Activated CD8-positive, alpha-beta memory T cell treated with anti-CD3 and anti-CD28 coated beads, Interleukin-2, amount 50 U/mL, for 24 hours (primary cell): ENCODE data around the gene GPR75.

Experiments used
- DNase-seq: peaks from one replicate; pipeline ENCODE4 v3.0.0-alpha.2; 2020; ENCODE audit errors: extremely low read depth

The GPR75 gene

DNA sequence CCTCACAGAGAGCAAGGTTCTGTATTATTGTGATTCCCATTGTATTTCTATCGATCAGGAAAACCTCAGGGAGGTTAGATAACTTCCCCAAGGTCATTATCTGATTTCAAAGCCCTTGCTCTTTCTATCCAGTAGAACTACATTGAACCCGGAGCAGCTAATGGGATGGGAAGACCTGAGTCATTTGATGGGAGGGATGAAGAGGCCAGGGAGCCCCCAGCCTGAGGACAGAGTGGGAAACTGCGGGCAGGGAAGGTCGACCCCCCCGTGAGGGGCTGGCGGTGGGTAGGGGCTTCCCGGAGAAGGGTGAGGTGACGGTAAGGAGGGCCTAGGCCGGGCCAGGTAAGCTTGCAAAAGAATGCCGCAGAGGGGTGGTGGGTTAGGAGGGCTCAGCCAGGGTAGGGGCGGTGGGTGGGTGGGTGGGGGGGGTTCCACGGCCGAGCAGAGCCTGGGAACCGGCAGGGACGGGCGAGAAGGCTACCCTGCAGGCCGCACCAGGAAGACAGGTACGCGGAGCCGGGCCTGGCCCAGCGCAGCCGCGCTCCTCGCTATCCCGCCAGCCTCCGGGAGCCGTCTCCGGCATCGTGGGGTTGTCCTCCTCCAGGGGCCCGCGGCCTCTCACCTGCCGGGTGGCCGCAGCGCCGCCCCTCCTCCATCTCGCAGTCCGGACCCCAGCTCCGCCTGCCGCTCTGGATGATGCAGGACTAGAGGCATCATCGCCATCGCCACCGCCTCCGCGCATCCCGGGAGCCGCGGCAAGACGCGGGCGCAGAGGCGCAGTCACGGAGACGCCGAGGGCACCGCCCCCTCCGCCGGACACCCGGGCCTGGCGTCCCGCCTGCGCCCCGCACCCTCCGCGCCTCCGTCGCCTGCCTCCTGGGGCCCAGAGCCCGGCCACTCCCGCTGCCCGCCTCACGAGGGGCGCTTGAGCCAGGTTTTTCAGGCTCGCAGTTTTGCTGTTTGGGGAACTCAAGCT lies at the start of gene GPR75:
TSS of gene GPR75 (minus strand) at position 762 of the 976 bp plus-strand sequence. CDS start 5,211 bp downstream, outside the sequence.
- no peak for DNase-seq

DNA sequence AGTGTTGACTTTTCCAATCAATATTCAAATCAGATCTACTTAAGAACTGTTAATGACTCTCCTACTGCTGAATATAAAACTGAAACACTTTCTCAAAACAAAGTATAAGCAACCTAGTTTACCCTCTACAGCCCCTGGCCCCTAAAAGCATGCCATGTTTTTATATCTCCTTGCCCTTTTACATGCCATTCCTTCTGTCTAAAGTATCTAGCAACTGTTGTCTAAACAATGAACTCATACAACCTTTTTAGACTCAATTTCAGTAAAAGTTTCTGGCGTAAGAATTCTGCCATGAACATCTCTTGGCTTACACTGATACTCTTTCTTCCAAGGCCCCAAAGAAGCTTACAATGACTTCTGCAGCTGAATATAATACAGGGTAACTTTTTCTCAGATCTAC lies 47.8 kb upstream of the GPR75 start:
- DNase-seq = no peak

DNA sequence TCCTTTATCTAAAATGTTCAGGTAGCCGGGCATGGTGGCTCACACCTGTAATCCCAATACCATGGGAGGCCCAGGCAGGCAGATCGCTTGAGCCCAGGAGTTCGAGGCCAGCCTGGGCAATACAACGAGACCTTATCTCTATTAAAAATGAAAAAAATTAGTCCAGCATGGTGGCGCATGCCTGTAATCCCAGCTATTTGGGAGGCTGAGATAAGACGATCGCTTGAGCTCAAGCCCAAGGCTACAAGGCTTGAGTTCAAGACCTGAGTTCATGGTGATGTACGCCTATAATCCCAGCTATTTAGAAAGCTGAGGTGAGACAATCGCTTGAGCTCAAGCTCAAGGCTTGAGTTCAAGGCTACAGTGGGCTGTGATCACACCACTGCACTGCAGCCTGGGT lies 45.6 kb upstream of the GPR75 start:
- DNase-seq = no peak

DNA sequence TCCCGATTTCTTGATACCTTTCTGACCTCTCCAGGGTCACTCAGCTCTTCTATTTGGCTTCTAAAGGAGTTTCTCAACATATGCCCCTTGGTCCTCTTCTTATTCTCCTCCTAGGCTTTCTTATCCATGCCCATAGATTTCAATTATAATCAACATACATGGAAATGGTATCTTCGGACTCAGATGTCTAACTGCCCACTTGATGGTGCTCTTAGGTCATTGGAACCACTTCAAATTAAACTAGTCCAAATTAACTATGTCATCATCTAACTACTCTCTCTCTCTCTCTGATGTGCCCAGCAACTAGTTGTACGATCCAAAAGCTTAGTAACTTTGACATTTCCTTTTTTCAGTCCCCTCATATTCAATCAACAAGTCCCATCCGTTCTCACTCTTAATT lies 43.2 kb upstream of the GPR75 start:
- no peak for DNase-seq

DNA sequence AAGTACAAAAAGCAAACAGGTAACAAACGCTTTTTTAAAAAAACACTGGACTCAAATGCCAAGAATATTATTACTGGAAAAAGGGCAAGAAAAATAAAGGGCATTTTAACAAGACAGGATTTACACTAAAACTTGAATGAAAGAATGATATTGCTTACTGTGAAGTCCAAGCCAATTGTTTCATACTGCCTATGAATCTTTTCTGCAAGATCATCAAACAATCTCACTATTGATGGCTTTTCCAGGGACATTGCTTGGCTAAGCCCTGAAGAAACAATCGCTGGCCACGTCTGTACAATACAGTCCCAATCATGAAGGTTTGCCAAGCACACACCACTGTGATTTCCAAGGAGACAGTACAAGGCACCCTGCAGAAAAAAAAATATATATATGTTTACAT lies 41.4 kb upstream of the GPR75 start:
- no peak for DNase-seq

DNA sequence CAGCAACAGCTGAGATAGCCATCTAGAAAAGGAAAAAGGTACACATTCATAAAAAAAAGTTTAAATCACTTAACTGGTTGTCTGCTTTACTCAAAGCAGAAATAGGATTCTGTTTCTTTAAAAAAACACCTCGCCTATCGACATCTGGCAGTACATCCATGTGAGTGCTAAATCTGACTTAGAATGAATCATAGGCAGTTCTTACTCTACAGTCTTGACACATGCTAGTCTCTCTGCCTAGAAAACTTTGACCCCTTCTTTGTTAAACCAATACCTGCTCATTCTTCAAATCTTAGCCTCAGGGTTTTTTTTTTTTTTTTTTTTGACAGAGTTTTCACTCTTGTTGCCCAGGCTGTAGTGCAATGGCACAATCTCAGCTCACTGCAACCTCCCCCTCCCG lies 37.1 kb upstream of the GPR75 start:
- DNase-seq = no peak

DNA sequence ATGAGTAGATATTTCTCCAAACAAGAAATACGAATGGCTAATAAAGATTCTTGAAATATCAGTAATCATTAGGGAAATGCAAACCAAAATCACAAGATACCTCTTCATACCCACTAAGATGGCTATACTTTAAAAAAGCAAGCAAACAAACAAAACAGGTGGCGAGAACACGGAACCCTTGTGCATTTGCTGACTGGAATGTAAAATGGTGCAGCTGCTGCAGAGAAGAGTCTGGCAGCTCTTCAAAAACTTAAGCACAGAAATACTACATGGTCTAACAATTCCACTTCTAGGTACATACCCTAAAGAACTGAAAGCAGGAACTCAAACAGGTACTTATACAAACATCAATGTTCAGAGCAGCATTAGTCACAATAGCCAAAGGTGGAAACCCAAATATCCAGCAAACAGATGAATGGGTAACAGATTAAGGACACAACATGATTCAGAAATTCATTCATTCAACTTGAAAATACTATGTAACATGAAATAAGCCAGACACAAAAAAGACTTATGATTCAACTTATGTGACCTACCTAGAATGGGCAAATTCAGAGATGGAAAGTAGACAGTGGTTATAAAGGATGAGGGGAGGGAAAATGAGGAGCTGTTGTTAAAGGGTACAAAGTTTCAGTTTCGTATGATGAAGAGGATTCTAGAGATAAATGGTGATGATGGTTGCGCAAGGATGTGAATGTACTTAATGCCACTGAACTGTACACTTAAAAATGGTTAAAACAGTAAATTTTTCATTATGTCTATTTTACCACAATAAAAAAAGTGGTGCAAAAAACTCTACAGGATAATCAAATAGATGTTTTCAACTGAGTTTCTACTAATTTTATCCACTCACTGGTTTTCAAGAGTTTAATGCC lies 26.9 kb upstream of the GPR75 start:
- no peak for DNase-seq

DNA sequence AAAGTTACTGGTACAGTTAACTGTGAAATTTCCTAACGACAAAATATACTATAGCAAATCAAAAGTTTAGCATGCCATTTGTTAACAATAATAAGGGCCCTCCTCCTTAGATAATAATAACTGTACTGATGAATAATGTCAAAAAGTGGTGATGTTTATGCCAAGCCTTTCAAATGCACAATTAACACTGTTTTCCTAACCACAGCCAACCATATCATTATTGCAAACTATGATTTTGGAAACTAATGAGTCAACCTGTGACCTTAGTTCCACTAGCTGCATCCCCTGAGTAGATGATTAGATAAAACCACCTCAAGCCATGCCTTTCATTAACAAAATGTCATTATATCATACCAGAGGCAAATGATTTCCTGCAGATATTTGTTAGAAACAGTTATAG lies 25.1 kb upstream of the GPR75 start:
- no peak for DNase-seq

DNA sequence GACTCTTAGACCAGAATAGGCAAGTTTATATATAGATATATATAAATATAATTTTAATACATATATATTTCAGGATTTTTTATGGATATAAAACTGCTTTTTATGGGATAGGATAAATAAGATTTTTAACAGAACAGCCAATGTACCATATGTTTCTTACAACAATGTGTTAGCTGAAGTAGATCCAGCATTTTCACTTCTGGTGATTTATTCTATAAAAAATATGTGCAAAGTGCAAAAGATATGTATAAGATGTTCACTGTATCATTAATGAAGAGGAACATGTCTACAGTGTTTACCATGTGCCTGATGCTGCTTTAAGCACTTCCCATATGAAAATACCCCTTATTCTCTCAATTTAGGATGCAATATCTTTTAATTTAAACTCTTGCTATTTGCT lies 22.2 kb upstream of the GPR75 start:
- no peak for DNase-seq

DNA sequence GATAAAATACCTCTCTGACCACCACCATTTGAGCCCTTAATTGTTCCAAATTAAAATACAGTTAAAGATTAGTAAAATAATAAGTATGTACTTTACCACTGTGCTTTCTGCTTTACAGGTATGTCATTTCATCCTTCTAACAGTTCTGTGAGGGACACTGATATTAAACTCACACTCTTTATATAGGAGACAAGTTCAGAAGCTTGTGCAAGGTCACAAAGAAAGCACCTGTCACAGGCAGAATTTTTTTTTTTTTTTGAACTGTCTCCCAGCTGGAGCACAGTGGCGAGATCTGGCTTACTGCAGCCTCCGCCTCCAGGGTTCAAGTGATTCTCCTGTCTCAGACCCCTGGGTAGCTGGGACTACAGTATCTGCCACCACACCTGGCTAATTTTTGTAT lies 21.6 kb upstream of the GPR75 start:
- DNase-seq = no peak

DNA sequence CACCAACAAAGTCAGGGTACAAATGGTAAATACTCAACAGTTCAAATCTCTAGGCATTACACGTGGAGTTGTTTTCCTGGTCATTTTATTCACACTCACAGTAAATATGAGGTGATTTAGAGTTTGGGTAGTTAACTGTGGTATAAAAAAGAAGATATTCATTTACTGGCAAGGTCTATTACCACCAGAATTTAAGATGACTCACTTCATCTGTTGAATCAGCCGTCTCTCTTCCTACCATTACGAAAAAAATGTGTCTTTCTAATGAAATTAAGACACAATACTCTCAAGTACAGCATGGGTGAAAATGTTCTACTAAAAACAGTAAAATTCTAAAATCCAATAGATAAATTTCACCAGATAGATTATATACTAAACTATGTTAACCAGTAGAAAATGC lies 21.0 kb upstream of the GPR75 start:
- no peak for DNase-seq

DNA sequence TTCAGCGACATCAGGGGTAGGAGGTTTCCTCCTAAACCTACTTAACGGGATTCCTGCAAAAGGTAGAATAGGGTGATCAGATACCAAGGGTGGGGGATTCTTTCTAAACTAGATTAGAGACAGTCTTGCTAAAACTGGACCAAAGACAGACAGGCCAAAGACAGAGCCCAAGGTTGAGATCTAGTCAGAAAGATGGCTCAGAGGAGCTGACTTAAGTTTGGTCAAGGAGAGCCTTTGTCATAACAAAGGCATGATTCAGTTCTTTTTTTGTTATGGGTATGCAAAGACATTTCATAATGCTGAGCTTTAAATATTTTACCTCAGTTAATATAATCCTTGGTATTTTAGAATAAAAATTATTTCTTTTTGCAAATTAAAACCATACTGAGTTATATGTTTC lies 17.8 kb upstream of the GPR75 start:
- DNase-seq = no peak

DNA sequence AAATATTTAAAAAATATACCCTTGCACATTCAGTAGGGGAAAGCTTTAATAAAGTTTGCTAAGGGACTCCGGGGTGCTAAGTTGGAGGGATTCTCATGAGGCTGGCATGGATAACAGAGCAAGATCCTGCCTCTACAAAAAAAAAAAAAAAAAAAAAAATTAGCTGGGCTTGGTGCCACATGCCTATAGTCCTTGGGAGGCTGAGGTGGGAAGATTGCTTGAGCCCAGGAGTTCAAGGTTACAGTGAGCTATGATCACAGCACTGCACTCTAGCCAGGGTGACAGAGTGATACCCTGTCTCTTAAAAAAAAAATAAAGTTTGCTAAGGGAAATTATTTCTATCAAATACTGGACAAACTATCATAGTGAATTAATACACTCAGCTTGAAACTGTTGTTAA lies 17.3 kb upstream of the GPR75 start:
- no peak for DNase-seq

DNA sequence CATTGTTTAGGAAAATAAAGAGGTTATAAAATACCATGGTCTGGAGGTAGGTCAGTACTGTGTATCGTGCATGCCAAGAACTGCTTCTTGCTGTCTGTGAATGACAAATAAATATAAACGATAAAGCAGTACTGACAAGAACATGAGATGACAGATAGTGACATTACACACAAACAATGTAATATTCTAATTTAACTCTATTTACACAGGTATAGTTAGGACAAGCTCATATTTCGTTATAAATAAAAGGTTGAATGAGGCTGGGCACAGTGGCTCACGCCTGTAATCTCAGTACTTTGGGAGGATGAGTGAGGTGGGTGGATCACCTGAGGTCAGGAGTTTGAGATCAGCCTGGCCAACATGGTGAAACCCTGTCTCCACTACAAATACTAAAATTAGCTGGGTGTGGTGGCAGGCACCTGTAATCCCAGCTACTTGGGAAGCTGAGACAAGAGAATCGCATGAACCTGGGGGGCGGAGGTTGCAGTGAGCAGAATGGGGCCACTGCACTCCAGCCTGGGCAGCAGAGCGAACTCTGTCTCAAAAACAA lies 14.7 kb upstream of the GPR75 start:
- no peak for DNase-seq

DNA sequence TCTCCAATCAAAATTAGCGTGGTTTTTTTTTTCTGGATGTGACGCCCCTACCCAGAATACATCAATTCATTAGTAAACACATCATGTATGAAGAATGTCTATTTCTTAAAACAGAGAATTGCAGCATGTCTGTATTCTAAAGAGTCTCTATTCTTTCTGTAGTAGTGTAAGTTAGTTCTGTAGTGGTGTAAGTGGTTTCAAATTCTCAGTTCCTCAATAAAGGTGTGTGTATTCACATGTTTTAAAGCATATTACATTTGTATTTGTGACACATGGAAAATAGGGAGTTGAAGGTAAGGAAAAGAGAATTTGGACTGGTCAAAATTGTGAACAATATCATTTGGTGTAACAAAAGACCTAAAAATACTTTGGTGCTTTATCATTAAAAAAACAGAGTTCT lies 8.0 kb upstream of the GPR75 start:
- no peak for DNase-seq

DNA sequence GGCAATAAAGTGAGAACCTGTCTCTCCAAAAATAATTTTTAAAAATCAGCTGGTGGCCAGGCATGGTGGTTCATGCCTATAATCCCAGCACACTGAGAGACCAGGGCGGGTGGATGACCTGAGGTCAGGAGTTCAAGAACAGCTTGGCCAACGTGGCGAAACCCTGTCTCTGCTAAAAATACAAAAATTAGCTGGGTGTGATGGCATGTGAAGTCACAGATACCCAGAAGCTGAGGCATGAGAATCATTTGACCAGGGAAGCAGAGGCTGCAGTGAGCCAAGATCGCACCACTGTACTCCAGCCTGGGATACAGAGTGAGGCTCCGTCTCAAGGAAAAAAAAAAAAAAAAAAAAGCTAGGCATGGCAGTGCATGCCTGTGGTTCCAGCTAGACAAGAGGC lies 7.4 kb upstream of the GPR75 start:
- DNase-seq = no peak

DNA sequence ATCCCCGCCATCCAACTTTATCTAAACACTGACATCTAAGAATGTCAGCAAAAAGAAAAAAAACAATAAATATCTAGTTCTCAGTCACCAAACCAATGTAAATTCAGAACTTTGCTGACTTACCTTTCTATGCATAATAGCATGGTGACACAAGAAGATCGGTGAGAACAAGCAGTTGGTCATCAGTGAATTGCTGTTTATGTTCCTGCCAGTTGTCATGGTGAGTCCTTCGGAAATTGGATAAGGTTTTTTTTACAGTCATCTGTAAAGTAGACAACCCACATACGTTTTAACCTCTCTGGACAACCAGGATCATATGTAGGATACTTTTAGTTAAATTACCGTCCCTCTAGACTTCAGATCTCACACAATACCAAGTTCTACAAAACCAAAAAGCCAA lies 6.2 kb upstream of the GPR75 start:
- no peak for DNase-seq

DNA sequence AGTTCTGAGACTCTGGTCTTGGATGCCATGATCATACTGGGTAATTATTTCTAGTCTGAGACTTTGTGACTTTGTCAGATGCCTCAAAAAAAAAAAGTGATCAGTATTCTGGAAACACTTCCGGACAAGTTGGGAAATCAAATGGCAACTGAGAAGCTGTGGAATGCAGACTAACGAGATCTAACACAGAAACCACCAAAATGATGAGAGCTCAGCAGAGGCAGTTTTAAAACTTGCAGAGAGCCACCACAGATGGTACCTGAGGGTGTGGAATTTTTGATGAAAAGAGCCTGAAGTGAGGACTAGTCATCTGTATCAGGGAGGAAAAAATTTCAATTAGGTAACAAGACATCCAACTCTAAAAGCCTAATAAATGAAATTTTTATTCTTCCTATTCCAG lies 5.5 kb upstream of the GPR75 start:
- no peak for DNase-seq

DNA sequence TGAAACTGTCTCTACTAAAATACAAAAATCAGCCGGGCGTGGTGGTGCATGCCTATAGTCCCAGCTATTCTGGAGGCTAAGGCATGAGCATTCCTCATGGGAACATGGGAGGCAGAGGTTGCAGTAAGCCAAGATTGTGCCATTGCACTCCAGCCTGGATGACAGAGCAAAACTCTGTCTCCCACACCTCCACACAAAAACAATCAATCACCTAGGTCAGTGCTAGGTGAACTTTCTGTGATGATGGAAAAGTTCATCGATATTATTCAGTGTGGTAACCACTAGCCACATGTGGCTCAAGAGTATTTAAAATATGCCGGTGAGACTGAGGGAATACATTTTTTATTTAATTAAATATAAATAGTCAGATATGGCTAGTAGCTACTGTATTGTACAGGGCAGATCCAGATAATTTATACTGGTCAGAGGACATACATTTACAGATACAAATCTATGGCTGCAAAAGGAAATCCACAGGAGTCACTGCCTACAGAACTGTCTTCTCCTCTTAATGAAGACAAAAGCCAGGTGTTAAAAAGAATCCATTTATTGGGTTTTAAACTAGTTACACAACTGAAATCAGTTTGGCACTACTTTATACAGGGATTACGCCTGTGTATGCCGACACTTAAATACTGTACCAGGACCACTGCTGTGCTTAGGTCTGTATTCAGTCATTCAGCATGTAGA lies 3.9 kb upstream of the GPR75 start:
- DNase-seq = no peak

DNA sequence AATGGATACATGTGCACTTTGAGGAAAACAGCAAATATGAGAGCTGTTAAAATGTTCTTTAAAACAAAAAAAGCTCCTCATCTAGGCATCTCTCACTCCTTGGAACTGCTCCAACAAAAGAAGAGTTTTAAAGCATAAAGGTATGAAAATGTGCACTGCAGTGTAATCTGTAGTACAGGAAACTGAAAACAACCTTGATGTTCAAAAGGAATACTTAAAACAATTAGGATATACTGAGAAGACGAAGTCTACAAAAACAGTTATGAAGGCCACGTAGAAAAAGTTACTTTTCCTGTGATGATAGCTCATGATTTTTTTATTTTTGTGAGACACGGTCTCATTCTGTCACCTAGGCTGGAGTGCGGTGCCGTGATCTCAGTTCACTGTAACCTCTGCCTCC lies 2.1 kb upstream of the GPR75 start:
- DNase-seq = no peak

DNA sequence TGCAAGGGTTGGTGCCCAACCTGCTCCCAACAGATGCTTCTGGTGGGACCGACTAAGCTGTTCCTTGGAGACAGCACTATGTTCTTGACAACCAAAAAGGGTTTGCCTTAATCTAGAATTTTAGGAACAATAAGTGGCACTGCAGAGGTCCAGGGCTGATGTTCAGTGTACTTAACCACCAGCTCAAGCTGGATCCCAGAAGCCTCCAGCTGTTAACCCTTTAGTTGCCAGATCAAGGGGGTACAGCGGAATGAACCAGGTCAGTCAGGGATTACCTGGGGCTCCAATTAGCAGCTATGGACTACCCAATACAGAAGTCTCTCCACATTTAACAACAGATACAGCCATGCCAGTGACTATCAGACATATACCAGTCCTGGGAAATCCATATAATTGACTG lies 3.5 kb downstream of the GPR75 start:
- no peak for DNase-seq

DNA sequence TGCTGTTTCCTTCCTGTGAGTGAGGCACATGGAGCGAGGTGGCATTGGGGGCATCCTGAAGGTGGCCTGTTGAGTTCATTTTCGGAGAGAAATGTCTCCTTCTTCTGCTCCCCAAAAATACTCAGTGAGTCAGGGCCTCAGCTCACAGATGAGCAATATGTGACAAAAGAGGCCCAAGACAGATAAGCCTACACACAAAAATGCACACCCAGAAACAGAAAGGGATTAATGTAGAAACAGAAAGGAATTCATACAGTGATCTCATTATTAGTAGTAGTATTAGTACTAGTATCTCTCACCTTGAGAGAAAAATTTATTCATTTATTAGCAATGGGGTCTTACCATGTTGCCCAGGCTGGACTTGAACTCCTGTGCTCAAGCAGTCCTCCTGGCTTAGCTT lies 5.1 kb downstream of the GPR75 start:
- DNase-seq = no peak
